Measurements from ENCODE around the gene TGM4.
"Not testable (repeated sequence)": the region's sequence is repeated elsewhere in the genome, so short reads cannot be mapped to it uniquely, and the experiment has no call there.

TGM4 gene

GRCh38 chr3:44942202-44942921 is 68.0 kb downstream of the TGM4 start:
- Histone ChIP-seq H3K27me3 (ENCODE audit: control insufficient read depth, insufficient read depth, low read length) (no peaks in the 10 kb centered on the region), H3K36me3 (ENCODE audit: control insufficient read depth, insufficient read depth, low read length) (peaks cover 33% of the 10 kb centered on the region), H3K4me1 (ENCODE audit: control insufficient read depth, insufficient read depth, low read length) (no peaks in the 10 kb centered on the region), H3K9me3 (ENCODE audit: control insufficient read depth, insufficient read depth, low read length) (no peaks in the 10 kb centered on the region), H3K4me3 (ENCODE audit: low read depth, low read length) (no peak overlapping the region), H3K9ac (ENCODE audit: low read depth, low read length) (no peak overlapping the region)

GRCh38 chr3:44948239-44948638 is 73.8 kb downstream of the TGM4 start:
- peaks cover 5% of the 10 kb centered on the region for H3K36me3 ChIP-seq (ENCODE audit: control insufficient read depth, insufficient read depth, low read length)
- no peaks in the 10 kb centered on the region for H3K27me3 ChIP-seq (ENCODE audit: control insufficient read depth, insufficient read depth, low read length)
- H3K9ac ChIP-seq (ENCODE audit: low read depth, low read length), result no peak overlapping the region
- no peak overlapping the region for H3K4me3 ChIP-seq (ENCODE audit: low read depth, low read length)
- no peaks in the 10 kb centered on the region for H3K9me3 ChIP-seq (ENCODE audit: control insufficient read depth, insufficient read depth, low read length)
- H3K4me1 ChIP-seq (ENCODE audit: control insufficient read depth, insufficient read depth, low read length), result peaks cover 10% of the 10 kb centered on the region

GRCh38 chr3:44949770-44950169 is 75.4 kb downstream of the TGM4 start:
- peaks cover 10% of the 10 kb centered on the region for H3K4me1 ChIP-seq (ENCODE audit: control insufficient read depth, insufficient read depth, low read length)

GRCh38 chr3:44950275-44950734 is 75.9 kb downstream of the TGM4 start:
- no peaks in the 10 kb centered on the region for H3K27me3 ChIP-seq (ENCODE audit: control insufficient read depth, insufficient read depth, low read length)
- no peak overlapping the region for H3K4me3 ChIP-seq (ENCODE audit: low read depth, low read length)
- H3K4me1 ChIP-seq (ENCODE audit: control insufficient read depth, insufficient read depth, low read length), result peaks cover 10% of the 10 kb centered on the region
- H3K9ac ChIP-seq (ENCODE audit: low read depth, low read length), result no peak overlapping the region
- H3K36me3 ChIP-seq (ENCODE audit: control insufficient read depth, insufficient read depth, low read length), result peaks cover 5% of the 10 kb centered on the region
- no peaks in the 10 kb centered on the region for H3K9me3 ChIP-seq (ENCODE audit: control insufficient read depth, insufficient read depth, low read length)

More at GRCh38 chr3:44949770-44950169, 75.4 kb downstream of the TGM4 start:
- H3K9ac ChIP-seq (ENCODE audit: low read depth, low read length); H3K9me3 ChIP-seq (ENCODE audit: control insufficient read depth, insufficient read depth, low read length); H3K27me3 ChIP-seq (ENCODE audit: control insufficient read depth, insufficient read depth, low read length); H3K4me3 ChIP-seq (ENCODE audit: low read depth, low read length); H3K36me3 ChIP-seq (ENCODE audit: control insufficient read depth, insufficient read depth, low read length): not testable (repeated sequence)

- H3K4me1 ChIP-seq (ENCODE audit: control insufficient read depth, insufficient read depth, low read length), result peaks cover 10% of the 10 kb centered on the region
- no peak overlapping the region for H3K9ac ChIP-seq (ENCODE audit: low read depth, low read length)
- H3K4me3 ChIP-seq (ENCODE audit: low read depth, low read length), result no peak overlapping the region
- peaks cover 9% of the 10 kb centered on the region for H3K36me3 ChIP-seq (ENCODE audit: control insufficient read depth, insufficient read depth, low read length)
- no peaks in the 10 kb centered on the region for H3K27me3 ChIP-seq (ENCODE audit: control insufficient read depth, insufficient read depth, low read length)
- no peaks in the 10 kb centered on the region for H3K9me3 ChIP-seq (ENCODE audit: control insufficient read depth, insufficient read depth, low read length)
These were observed 78.3 kb downstream of the TGM4 start for GRCh38 chr3:44952689-44953088.

- Histone ChIP-seq H3K4me3 (ENCODE audit: low read depth, low read length) (no peak overlapping the region), H3K4me1 (ENCODE audit: control insufficient read depth, insufficient read depth, low read length) (peaks cover 10% of the 10 kb centered on the region), H3K9me3 (ENCODE audit: control insufficient read depth, insufficient read depth, low read length) (no peaks in the 10 kb centered on the region), H3K36me3 (ENCODE audit: control insufficient read depth, insufficient read depth, low read length) (peaks cover 16% of the 10 kb centered on the region), H3K9ac (ENCODE audit: low read depth, low read length) (no peak overlapping the region), H3K27me3 (ENCODE audit: control insufficient read depth, insufficient read depth, low read length) (no peaks in the 10 kb centered on the region)
These were observed 79.9 kb downstream of the TGM4 start for GRCh38 chr3:44954304-44954703.

- Histone ChIP-seq H3K27me3 (ENCODE audit: control insufficient read depth, insufficient read depth, low read length) (no peaks in the 10 kb centered on the region), H3K9me3 (ENCODE audit: control insufficient read depth, insufficient read depth, low read length) (no peaks in the 10 kb centered on the region), H3K36me3 (ENCODE audit: control insufficient read depth, insufficient read depth, low read length) (peaks cover 16% of the 10 kb centered on the region), H3K4me1 (ENCODE audit: control insufficient read depth, insufficient read depth, low read length) (peaks cover 10% of the 10 kb centered on the region), H3K4me3 (ENCODE audit: low read depth, low read length) (no peak overlapping the region), H3K9ac (ENCODE audit: low read depth, low read length) (no peak overlapping the region)
These were observed 80.6 kb downstream of the TGM4 start for GRCh38 chr3:44954962-44955361.

GRCh38 chr3:44955917-44956316 is 81.5 kb downstream of the TGM4 start:
- no peaks in the 10 kb centered on the region for H3K27me3 ChIP-seq (ENCODE audit: control insufficient read depth, insufficient read depth, low read length)
- H3K36me3 ChIP-seq (ENCODE audit: control insufficient read depth, insufficient read depth, low read length), result peaks cover 16% of the 10 kb centered on the region
- H3K4me3 ChIP-seq (ENCODE audit: low read depth, low read length), result no peak overlapping the region
- H3K9me3 ChIP-seq (ENCODE audit: control insufficient read depth, insufficient read depth, low read length), result no peaks in the 10 kb centered on the region
- H3K4me1 ChIP-seq (ENCODE audit: control insufficient read depth, insufficient read depth, low read length), result peaks cover 4% of the 10 kb centered on the region
- no peak overlapping the region for H3K9ac ChIP-seq (ENCODE audit: low read depth, low read length)

GRCh38 chr3:44957986-44958385 is 83.6 kb downstream of the TGM4 start:
- Histone ChIP-seq H3K9ac (ENCODE audit: low read depth, low read length) (no peak overlapping the region), H3K9me3 (ENCODE audit: control insufficient read depth, insufficient read depth, low read length) (no peaks in the 10 kb centered on the region), H3K27me3 (ENCODE audit: control insufficient read depth, insufficient read depth, low read length) (no peaks in the 10 kb centered on the region), H3K4me3 (ENCODE audit: low read depth, low read length) (no peak overlapping the region), H3K36me3 (ENCODE audit: control insufficient read depth, insufficient read depth, low read length) (peaks cover 16% of the 10 kb centered on the region), H3K4me1 (ENCODE audit: control insufficient read depth, insufficient read depth, low read length) (no peaks in the 10 kb centered on the region)

- H3K36me3 ChIP-seq (ENCODE audit: control insufficient read depth, insufficient read depth, low read length), result peaks cover 16% of the 10 kb centered on the region
- H3K4me1 ChIP-seq (ENCODE audit: control insufficient read depth, insufficient read depth, low read length), result no peaks in the 10 kb centered on the region
- H3K9ac ChIP-seq (ENCODE audit: low read depth, low read length), result no peak overlapping the region
- H3K4me3 ChIP-seq (ENCODE audit: low read depth, low read length), result no peak overlapping the region
- H3K27me3 ChIP-seq (ENCODE audit: control insufficient read depth, insufficient read depth, low read length), result no peaks in the 10 kb centered on the region
- no peaks in the 10 kb centered on the region for H3K9me3 ChIP-seq (ENCODE audit: control insufficient read depth, insufficient read depth, low read length)
These were observed 84.0 kb downstream of the TGM4 start for GRCh38 chr3:44958386-44958785.

GRCh38 chr3:44960387-44961026 is 86.1 kb downstream of the TGM4 start:
- Histone ChIP-seq H3K4me1 (ENCODE audit: control insufficient read depth, insufficient read depth, low read length) (no peaks in the 10 kb centered on the region), H3K4me3 (ENCODE audit: low read depth, low read length) (no peak overlapping the region), H3K9me3 (ENCODE audit: control insufficient read depth, insufficient read depth, low read length) (no peaks in the 10 kb centered on the region), H3K36me3 (ENCODE audit: control insufficient read depth, insufficient read depth, low read length) (peaks cover 12% of the 10 kb centered on the region), H3K27me3 (ENCODE audit: control insufficient read depth, insufficient read depth, low read length) (no peaks in the 10 kb centered on the region), H3K9ac (ENCODE audit: low read depth, low read length) (no peak overlapping the region)

GRCh38 chr3:44961888-44962287 is 87.5 kb downstream of the TGM4 start:
- peaks cover 12% of the 10 kb centered on the region for H3K36me3 ChIP-seq (ENCODE audit: control insufficient read depth, insufficient read depth, low read length)
- no peaks in the 10 kb centered on the region for H3K27me3 ChIP-seq (ENCODE audit: control insufficient read depth, insufficient read depth, low read length)
- H3K9me3 ChIP-seq (ENCODE audit: control insufficient read depth, insufficient read depth, low read length), result no peaks in the 10 kb centered on the region
- no peak overlapping the region for H3K9ac ChIP-seq (ENCODE audit: low read depth, low read length)
- H3K4me3 ChIP-seq (ENCODE audit: low read depth, low read length), result no peak overlapping the region
- no peaks in the 10 kb centered on the region for H3K4me1 ChIP-seq (ENCODE audit: control insufficient read depth, insufficient read depth, low read length)
